GM12878 (cell line): Measurements from ENCODE around the gene PRPF6. TPM values are rescaled to one million over a fixed set of nuclear protein-coding genes. Genes with fewer than 3 reads are reported as not detected.

Experiments used
- ATAC-seq: fragments of 200-7000 bp; cut with Tn5 transposase; 3 replicates; pipeline ENCODE4 v1.9.1; 2020; ENCODE audit warnings: mild to moderate bottlenecking, moderate library complexity
- BruUV-seq: library from RNA; stranded (reverse); fragments of 400-500 nt; replicated peaks from 2 replicates; lab custom pipeline; 2021; lab: Mats Ljungman, UMichigan
- CTCF ChIA-PET: fragments of 300-600 bp; sonication (Branson Sonifier 250); formaldehyde crosslinking; extraction: SDS; loops from one replicate; lab custom pipeline; 2021; ENCODE audit warnings: inconsistent platforms; lab: Yijun Ruan, JAX
- POLR2A ChIA-PET: fragments of 350-600 bp; formaldehyde crosslinking; extraction: SDS; loops from one replicate; lab custom pipeline; 2021; ENCODE audit warnings: inconsistent platforms; lab: Charles Lee
- RAD21 ChIA-PET: fragments of 300-600 bp; sonication (Branson Sonifier 250); formaldehyde crosslinking; loops from one replicate; lab custom pipeline; 2023; ENCODE audit warnings: antibody characterized with exemption; ENCODE audit not compliant: unreplicated experiment; lab: Charles Lee
- SMC1A ChIA-PET: fragments of 300-600 bp; sonication (Branson Sonifier 250); formaldehyde crosslinking; loops from one replicate; lab custom pipeline; 2023; ENCODE audit not compliant: unreplicated experiment, uncharacterized antibody; lab: Charles Lee
- DNase-seq: peaks from one replicate; pipeline ENCODE4 v3.0.0-alpha.2; 2011; ENCODE audit warnings: low read depth, low spot score
- FAIRE-seq: peaks from 3 replicates; lab custom pipeline; 2011; peaks lifted over from hg19 to GRCh38; lab: Jason Lieb, UNC
- H2AFZ ChIP-seq: 2 replicates; pipeline ENCODE4 v1.6.0; 2011; ENCODE audit warnings: low read depth, low read length, control low read depth; ENCODE audit not compliant: control insufficient read depth
- H3K27ac ChIP-seq: 2 replicates; pipeline ENCODE4 v1.5.1; 2011; ENCODE audit warnings: control low read depth; ENCODE audit not compliant: control insufficient read depth, insufficient read depth
- H3K27me3 ChIP-seq, 2 experiments: replicated peaks in 1 of 2; 2 replicates each; pipeline versions ENCODE4 v1.6.0 to v1.6.1; 2011; ENCODE audit warnings: low read length in 1 of 2; ENCODE audit not compliant: control insufficient read depth in 2 of 2, insufficient read depth in 2 of 2
- H3K36me3 ChIP-seq, 2 experiments: 2 replicates each; pipeline ENCODE4 v1.5.1; 2011; ENCODE audit warnings: low read length in 1 of 2; ENCODE audit not compliant: control insufficient read depth in 2 of 2, insufficient read depth in 2 of 2
- H3K4me1 ChIP-seq: 2 replicates; pipeline ENCODE4 v1.6.1; 2011; ENCODE audit warnings: mild to moderate bottlenecking, low read length, moderate library complexity, mixed read lengths; ENCODE audit not compliant: control insufficient read depth, insufficient read depth
- H3K4me2 ChIP-seq: 2 replicates; pipeline ENCODE4 v1.6.0; 2011; ENCODE audit warnings: control low read depth; ENCODE audit not compliant: control insufficient read depth, insufficient read depth
- H3K4me3 ChIP-seq: fragments of 200-600 bp; sonication (generic); 2 replicates; pipeline ENCODE4 v1.5.1; 2016
- H3K79me2 ChIP-seq: 2 replicates; pipeline ENCODE4 v1.6.0; 2011; ENCODE audit warnings: low read length; ENCODE audit not compliant: control insufficient read depth, insufficient read depth
- H3K9ac ChIP-seq: 2 replicates; pipeline ENCODE4 v1.8.0; 2011; ENCODE audit warnings: low read length, control low read depth, mixed read lengths; ENCODE audit not compliant: control insufficient read depth, insufficient read depth
- H3K9me3 ChIP-seq: replicated peaks from 3 replicates; pipeline ENCODE4 v1.5.1; 2011; ENCODE audit warnings: mild to moderate bottlenecking, low read length; ENCODE audit not compliant: control insufficient read depth, insufficient read depth
- H4K20me1 ChIP-seq: 2 replicates; pipeline ENCODE4 v1.6.0; 2011; ENCODE audit not compliant: control insufficient read depth, insufficient read depth
- BACH1 ChIP-seq: fragments of 450-650 bp; IDR thresholded peaks from 2 replicates; pipeline ENCODE4 v1.6.1; 2017; ENCODE audit warnings: mild to moderate bottlenecking, borderline replicate concordance
- EGR1 ChIP-seq, 2 experiments: IDR thresholded peaks; 1 replicate in 1 of 2; 2 replicates in 1 of 2; pipeline ENCODE4 v1.6.1; 2011 to 2012; ENCODE audit warnings: low read depth in 2 of 2, low read length in 2 of 2, borderline replicate concordance in 1 of 2, mild to moderate bottlenecking in 1 of 2, moderate library complexity in 1 of 2
- HDAC2 ChIP-seq: fragments of 200-600 bp; sonication (generic); IDR thresholded peaks from 2 replicates; pipeline ENCODE4 v1.6.1; 2017
- POLR2AphosphoS5 ChIP-seq: IDR thresholded peaks from 2 replicates; pipeline ENCODE4 v1.6.1; 2011; ENCODE audit warnings: mild to moderate bottlenecking, low read length, inconsistent platforms
- RELA ChIP-seq: fragments of 450-650 bp; IDR thresholded peaks from 2 replicates; pipeline ENCODE4 v1.8.0; 2014; ENCODE audit warnings: borderline replicate concordance; ENCODE audit not compliant: partially characterized antibody
- SPI1 ChIP-seq: IDR thresholded peaks from 2 replicates; pipeline ENCODE4 v1.6.1; 2011; ENCODE audit warnings: low read depth, mild to moderate bottlenecking, low read length, moderate library complexity, borderline replicate concordance; ENCODE audit not compliant: insufficient read depth
- ZBED1 ChIP-seq: IDR thresholded peaks from 2 replicates; pipeline ENCODE4 v1.6.1; 2016; ENCODE audit warnings: borderline replicate concordance
- ZNF24 ChIP-seq: fragments of 450-650 bp; IDR thresholded peaks from 2 replicates; pipeline ENCODE4 v1.6.1; 2017; ENCODE audit warnings: antibody characterized with exemption, mild to moderate bottlenecking
- WGBS: methylation state at CpG from one replicate; pipeline ENCODE4 v1.1.6; 2016; ENCODE audit warnings: low lambda C conversion rate; ENCODE audit not compliant: insufficient replicate concordance, insufficient coverage; ENCODE audit errors: missing lambda C conversion rate; 5-methylcytosine and 5-hydroxymethylcytosine counted together
- in situ Hi-C: fragments of 300-500 bp; cut with MboI; formaldehyde crosslinking; loops from 9 replicates; pipeline ENCODE4 v1.14.3; 2018; ENCODE audit warnings: mixed read lengths
- intact Hi-C: fragments of 100-400 bp; cut with micrococcal nuclease; formaldehyde crosslinking; loops from one replicate; pipeline ENCODE4 v1.14.2; 2022; ENCODE audit not compliant: unreplicated experiment
- polyA plus RNA-seq, 11 experiments: library from polyadenylated mRNA; depleted of rRNA in 4 of 11; unstranded in 6 of 11; stranded (reverse) in 5 of 11; fragments of >200 nt; fragmentation: Nextera tagmentation in 4 of 11; fragmentation: Illumina TruSeq in 1 of 11; extraction: Ambion mirVana in 4 of 11; extraction: Trizol in 1 of 11; gene quantifications; 1 replicate in 1 of 11; 2 replicates in 10 of 11; pipeline versions ENCODE4 v1.2.1 to v1.2.3, GENCODE V29; 2011 to 2016; ENCODE audit warnings: inconsistent platforms in 2 of 11, missing spikeins in 2 of 11, low read depth in 1 of 11
- total RNA-seq, 4 experiments: library from RNA; depleted of rRNA in 3 of 4; stranded (reverse); fragments of >200 nt in 3 of 4; fragmentation: Illumina TruSeq in 1 of 4; extraction: Trizol in 1 of 4; gene quantifications; 2 replicates each; pipeline versions ENCODE4 v1.2.1 to v1.2.3, GENCODE V29; 2013 to 2021
- TF ChIP-seq, protein P1 (sequence below): fragments of 450-650 bp; IDR thresholded peaks from 2 replicates; pipeline ENCODE4 v1.6.1; 2016; ENCODE audit warnings: mild to moderate bottlenecking
- TF ChIP-seq, protein P2 (sequence below), 3 experiments: IDR thresholded peaks in 2 of 3; conservative IDR thresholded peaks in 1 of 3; 2 replicates each; pipeline ENCODE4 v1.5.1; 2011; ENCODE audit warnings: low read depth in 3 of 3, low read length in 3 of 3, mild to moderate bottlenecking in 3 of 3, control low read depth in 2 of 3, moderate library complexity in 2 of 3, inconsistent platforms in 1 of 3, mixed read lengths in 1 of 3; ENCODE audit not compliant: control insufficient read depth in 2 of 3, insufficient read depth in 1 of 3; ENCODE audit errors: extremely low read depth in 1 of 3

Gene PRPF6
- total and polyA plus RNA-seq, 10 of the 15 experiments (the other 5 are each of a cell fraction or from before 2014, with no cell fraction given) = 5.0 to 102 (median 71.3) TPM

DNA sequence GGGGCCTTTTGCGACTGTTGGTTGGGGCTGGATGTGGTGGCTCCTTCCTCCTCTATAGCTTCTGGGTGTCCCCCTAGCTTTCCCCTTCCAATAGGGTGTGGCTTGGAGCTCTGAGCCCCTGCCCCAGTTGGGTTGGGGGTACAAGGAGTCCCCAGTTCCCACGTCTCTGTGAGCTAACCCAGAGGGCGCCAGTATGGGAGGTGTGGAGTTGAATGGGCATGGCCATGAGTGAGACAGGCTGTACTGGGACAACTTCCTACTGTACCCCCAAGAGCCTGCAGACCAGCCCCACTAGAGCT lies 56.2 kb downstream of the PRPF6 start:
- no peaks in the 10 kb centered on the region for H4K20me1 ChIP-seq
- ChIA-PET CTCF (interaction anchor here (1.1 to 9.1 kb wide), 4 partner anchors 20 to 57 kb away, joined by 3 to 108 read pairs (median 35); partner anchors contain the start of genes PRPF6 and SAMD10), POLR2A (interaction anchor here (1.1 to 7.2 kb wide), 8 partner anchors 17 to 499 kb away, joined by 3 to 63 read pairs (median 4); partner anchors contain the start of genes PRPF6, PTK6 and SAMD10), RAD21 (interaction anchor here (1.1 to 7.1 kb wide), 4 partner anchors 20 to 56 kb away, joined by 3 to 92 read pairs (median 4); partner anchors contain the start of genes OPRL1, PRPF6, RGS19 and SAMD10), SMC1A (interaction anchor here (1.1 to 6.1 kb wide), 4 partner anchors 10 to 56 kb away, joined by 3 to 52 read pairs (median 6); partner anchors contain the start of genes PRPF6 and SAMD10)
- TF ChIP-seq, protein P1, sequence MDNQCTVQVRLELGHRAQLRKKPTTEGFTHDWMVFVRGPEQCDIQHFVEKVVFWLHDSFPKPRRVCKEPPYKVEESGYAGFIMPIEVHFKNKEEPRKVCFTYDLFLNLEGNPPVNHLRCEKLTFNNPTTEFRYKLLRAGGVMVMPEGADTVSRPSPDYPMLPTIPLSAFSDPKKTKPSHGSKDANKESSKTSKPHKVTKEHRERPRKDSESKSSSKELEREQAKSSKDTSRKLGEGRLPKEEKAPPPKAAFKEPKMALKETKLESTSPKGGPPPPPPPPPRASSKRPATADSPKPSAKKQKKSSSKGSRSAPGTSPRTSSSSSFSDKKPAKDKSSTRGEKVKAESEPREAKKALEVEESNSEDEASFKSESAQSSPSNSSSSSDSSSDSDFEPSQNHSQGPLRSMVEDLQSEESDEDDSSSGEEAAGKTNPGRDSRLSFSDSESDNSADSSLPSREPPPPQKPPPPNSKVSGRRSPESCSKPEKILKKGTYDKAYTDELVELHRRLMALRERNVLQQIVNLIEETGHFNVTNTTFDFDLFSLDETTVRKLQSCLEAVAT = peak; percentile 59
- no peak for TF ChIP-seq SPI1
- no peak for TF ChIP-seq EGR1 (IDR thresholded peaks at IDR 0.05; ENCODE audit: borderline replicate concordance in 1 of 2, low read depth in 2 of 2, low read length in 2 of 2)
- TF ChIP-seq, protein P2, sequence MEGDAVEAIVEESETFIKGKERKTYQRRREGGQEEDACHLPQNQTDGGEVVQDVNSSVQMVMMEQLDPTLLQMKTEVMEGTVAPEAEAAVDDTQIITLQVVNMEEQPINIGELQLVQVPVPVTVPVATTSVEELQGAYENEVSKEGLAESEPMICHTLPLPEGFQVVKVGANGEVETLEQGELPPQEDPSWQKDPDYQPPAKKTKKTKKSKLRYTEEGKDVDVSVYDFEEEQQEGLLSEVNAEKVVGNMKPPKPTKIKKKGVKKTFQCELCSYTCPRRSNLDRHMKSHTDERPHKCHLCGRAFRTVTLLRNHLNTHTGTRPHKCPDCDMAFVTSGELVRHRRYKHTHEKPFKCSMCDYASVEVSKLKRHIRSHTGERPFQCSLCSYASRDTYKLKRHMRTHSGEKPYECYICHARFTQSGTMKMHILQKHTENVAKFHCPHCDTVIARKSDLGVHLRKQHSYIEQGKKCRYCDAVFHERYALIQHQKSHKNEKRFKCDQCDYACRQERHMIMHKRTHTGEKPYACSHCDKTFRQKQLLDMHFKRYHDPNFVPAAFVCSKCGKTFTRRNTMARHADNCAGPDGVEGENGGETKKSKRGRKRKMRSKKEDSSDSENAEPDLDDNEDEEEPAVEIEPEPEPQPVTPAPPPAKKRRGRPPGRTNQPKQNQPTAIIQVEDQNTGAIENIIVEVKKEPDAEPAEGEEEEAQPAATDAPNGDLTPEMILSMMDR (IDR thresholded peaks at IDR 0.05 in 2 of 3, conservative IDR thresholded peaks at IDR 0.05 in 1 of 3; ENCODE audit: control insufficient read depth in 2 of 3, extremely low read depth in 1 of 3, insufficient read depth in 1 of 3, low read depth in 3 of 3, low read length in 3 of 3) = no peak
- 0 out of 2 replicates have a peak, but pooled peaks have one; percentile 22 for TF ChIP-seq ZBED1
- no peak for TF ChIP-seq ZNF24
- TF ChIP-seq HDAC2 = no peak
- TF ChIP-seq POLR2AphosphoS5 = 0 out of 2 replicates have a peak, but pooled peaks have one; percentile 0
- no peak for TF ChIP-seq RELA
- 0 out of 2 replicates have a peak, but pooled peaks have one; percentile 17 for TF ChIP-seq BACH1
- TSS peak; percentile 87 for BruUV-seq
- H3K4me2 ChIP-seq = peak overlapping the region; percentile 70
- intact Hi-C loops = loop anchor here (2.0 kb wide), 1 partner anchor 24 kb away; no protein-coding TSS in a partner anchor
- H3K9ac ChIP-seq = peak overlapping the region; percentile 64
- WGBS = 42% methylated on average over 3 of the region's 3 CpGs
- no peak overlapping the region for H2AFZ ChIP-seq
- H3K4me3 ChIP-seq = peak overlapping the region; percentile 58; the same call in 1 of the 2 replicates
- ATAC-seq (no peak), FAIRE-seq (no peak), DNase-seq (no peak)
- in situ Hi-C loops = no loop called here
- H3K4me1 ChIP-seq = peaks cover 52% of the 10 kb centered on the region
- no peaks in the 10 kb centered on the region for H3K9me3 ChIP-seq
- H3K79me2 ChIP-seq = peaks cover 4% of the 10 kb centered on the region
- peak overlapping the region; percentile 77 for H3K27ac ChIP-seq
- peaks cover 6 to 9% of the 10 kb centered on the region in 2 experiments; a peak in 3 of 4 replicates for H3K36me3 ChIP-seq
- H3K27me3 ChIP-seq = no peaks in the 10 kb centered on the region
